H4 (cell line): ENCODE data around the gene PPP6R2. TPM values are rescaled to one million over a fixed set of nuclear protein-coding genes. Genes with fewer than 3 reads are reported as not detected.

Experiments used
- DNase-seq: peaks from one replicate; pipeline ENCODE4 v3.0.0-alpha.2; 2015; ENCODE audit warnings: low spot score
- total RNA-seq: library from RNA; depleted of rRNA; stranded (reverse); fragments of >200 nt; shearing (Covaris generic); gene quantifications from 2 replicates; pipeline ENCODE4 v1.2.3, GENCODE V29; 2014

Gene PPP6R2
- total RNA-seq, 1 experiment from 2014 or later: 22.9 TPM

DNA sequence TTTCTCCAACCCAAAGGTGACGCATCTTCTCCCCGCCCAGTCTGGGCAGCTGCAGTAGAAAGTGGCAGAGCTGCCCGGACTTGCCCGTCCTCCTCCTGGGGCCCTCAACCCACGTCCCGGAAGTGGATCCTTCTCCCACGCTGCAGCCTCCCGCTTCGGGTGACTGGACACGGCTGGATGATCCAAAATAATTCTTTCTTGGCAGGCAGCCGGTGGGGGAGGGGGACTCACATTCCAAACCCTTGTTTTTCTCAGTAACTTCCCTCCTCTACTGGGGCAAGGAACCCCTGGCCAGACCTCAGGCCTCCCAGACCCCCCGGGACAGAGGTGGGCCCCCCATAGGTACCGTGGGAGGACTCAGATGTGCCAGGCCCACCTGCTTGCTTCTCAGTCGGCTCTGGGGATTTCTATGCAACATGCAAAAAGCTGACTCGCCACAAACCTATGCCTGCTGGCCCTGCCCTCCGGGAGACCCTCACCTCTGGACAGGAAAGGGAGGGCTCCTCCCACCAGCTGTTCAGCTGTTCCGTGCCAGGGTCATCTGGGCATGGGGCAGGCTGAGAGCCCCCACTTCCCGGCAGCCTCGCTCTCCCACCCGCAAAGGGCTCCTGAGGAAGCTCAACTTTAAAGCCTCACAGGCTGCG is 37.1 kb upstream of the PPP6R2 start:
- DNase-seq: peak; percentile 93

DNA sequence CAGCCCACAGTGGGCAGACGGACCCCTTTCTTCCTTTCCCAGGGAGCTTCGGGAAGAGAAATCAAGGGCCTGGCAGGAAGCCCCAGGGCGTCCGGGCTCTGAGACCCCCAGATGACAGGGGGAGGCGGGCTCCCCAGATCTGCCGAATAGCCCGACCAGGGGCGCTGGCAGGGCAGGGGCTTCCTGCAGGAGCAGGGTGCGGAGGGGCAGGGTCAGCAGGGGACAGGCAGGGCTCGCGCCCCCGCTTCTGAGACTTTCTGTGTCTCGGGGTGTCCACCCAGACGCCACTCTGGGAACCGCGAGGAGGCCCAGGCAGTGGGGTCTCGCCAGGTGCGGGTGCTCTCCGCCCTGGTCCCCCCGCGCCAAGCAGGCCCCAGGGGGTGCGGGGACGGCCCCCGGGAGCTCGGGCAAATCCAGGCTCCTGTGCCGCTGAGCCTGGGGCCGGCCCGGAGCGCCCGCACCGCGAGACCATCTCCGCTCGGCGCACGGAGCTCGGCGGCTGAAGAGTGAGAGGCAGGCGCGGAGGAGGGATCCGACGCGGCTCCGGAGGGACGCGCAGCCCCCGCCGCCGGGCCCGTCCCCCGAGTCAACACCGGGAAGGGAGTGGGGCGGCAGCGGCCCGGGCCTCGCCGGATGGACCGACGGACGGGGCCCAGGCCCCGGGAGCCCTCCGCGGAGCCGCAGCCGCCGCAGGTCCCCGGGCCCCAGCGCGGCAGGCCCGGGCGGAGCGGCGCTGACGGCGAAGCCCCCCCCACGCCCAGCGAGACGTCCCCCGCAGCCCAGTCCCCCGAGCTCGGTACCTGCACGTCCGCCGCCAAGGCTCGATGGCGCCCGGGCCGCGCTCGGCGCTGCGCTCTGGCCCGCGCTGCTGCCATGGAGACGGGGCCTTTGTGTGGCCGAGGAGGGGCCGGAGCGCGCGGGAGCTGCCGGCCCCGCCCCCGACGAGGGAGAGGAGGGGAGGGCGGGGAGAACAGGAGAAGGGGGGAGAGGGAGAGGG is 36.1 kb upstream of the PPP6R2 start, which contains the start of gene PLXNB2:
Gene PLXNB2 (minus strand): TSS at position 894 of the 997 bp plus-strand sequence. CDS start 17,062 bp downstream, outside the sequence.
- peak; percentile 63 for DNase-seq

GRCh38 chr22:50307890-50308596 is 35.1 kb upstream of the PPP6R2 start:
- no peak for DNase-seq

GRCh38 chr22:50308597-50308935 is 34.6 kb upstream of the PPP6R2 start:
- DNase-seq: no peak

DNA sequence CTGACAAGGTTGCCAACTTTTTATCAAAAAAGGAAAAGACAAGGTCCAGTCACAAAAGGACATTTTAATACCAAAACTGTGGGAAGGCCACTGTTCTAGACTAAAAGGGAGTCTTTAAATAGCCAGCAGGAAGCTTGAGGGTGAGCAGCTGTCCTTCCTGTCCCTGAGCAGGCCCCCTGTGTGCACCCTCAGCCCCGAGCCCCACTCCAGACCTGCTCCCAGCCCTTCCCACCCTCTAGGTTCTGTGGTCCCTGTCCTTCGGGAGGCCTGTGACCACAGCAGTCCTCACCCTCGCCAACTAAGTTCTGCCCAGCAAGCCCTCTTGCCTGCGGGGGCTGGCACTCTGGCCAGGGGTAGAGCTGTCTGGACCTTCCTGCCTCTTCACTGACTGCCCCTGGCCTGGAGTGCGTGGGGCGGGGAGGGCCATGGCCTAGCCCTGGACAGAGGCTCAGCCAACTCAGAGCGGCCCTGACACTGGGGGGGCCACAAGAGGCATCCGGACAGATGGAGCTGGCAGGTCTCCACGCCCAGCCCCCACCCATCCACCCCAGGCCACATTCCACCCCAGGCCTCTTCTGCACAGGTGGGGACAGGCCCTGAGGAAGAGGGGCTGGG is 34.0 kb upstream of the PPP6R2 start:
- no peak for DNase-seq

- DNase-seq: no peak
Measured at GRCh38 chr22:50309601-50309991, 33.5 kb upstream of the PPP6R2 start.

DNA sequence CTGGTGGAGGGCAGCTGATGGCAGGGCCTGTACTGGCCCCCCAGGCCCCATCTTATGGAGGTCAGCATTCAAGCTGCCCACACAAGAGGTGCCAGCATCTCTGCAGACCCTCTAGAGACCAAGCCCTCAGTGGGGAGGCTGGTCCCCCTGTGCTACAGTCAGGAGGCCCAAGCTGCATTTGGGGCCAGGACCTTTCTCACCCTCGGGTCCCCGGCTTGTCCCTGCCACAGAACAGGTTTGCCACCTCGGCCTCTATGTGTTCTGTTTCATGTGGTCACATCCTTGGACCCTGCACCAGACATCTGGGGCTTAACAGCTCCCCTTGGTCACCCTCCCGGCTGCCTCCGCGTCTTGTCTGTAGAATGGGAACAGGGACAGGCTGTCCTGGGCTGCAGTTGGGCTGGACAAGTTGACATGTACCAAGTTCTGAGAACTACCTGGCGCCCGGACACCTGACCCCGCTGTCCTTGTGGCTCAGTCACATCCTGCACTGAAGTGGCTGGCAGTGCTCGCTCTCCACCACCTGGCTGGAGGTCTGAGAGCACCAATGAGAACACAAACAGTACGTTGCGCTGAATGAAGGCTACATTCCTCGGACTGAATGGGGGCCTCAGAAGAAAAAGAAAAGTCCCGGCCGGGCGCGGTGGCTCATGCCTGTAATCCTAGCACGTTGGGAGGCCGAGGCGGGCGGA is 33.0 kb upstream of the PPP6R2 start:
- no peak for DNase-seq

DNA sequence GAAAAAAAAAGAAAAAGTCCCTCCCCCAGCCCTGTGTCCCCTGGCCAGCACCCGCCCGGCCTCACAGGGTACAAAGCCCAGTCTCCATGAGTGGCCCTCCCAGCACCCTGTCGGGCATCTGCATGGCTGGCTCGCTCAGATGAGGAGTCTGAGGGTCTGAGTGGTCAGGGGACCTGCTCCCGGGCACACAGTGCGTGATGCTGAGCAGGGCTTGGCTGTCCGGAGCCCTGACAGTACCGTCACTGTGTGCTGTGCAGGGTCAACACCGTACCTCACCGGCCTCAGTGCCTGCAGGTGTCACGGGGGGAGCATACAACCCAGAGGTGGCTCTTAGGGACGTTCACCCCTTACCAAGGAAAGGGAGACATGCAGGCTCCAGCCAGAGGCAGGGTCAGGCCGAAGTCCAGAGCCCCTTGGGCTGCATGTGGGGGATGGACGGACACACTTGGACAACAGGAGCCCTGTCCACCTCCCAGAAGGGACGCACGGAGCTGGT is 32.1 kb upstream of the PPP6R2 start:
- no peak for DNase-seq

DNA sequence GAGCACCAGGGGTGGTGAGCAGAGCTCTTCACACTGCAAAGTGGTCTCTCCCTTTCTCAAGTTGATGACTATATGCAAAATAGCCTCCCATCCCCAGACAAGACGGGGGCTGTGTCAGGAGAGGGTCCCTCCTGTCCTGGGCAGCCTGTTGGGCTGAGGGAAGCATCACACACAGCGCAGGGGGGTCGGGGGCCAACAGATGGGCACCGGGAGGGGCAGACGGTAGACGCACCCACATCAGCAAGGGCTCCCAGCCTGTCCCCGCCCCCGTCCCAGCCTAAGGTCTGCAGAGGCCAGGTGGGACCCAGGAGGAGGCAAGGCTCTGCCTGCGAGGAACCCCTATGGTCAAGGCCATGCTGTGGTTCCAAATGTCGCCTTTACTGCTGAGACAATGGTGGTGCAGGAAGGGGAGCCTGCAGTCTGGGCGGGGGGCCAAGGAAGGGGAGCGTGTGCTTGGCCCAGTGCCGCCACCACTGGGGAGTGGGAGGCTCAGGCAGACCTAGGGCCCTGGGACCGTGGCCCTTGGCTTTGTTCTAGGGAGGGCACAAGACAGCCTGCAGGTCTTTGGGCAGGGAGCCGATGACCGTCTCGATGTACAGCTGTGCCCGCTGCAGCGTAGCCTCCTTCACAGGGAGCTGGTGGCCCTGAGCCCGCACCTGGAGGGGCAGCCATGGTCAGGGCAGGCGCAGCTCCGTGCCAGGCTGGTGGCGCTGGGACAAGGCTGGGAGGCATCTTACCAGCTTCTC is 31.3 kb upstream of the PPP6R2 start:
- no peak for DNase-seq

GRCh38 chr22:50312371-50312770 is 30.8 kb upstream of the PPP6R2 start:
- no peak for DNase-seq

DNA sequence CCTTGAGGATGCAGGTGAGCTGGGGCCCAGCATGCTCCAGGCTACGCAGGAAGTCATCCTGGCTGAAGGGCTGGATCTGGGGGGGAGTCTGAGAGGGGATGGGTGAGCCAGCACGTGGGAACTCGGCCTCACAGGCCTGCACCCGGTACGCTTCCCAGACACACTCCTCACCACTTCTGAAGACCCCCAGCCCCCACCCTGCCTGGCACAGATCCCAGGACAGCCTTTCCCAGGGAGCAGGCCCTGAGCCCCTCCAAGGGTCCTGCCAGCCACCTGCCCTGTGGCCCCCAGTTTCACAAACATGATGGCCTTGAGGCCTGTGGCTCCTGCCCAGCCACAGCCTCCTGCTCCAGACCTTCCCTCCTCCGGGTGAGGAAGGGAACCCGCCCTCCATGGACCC is 30.1 kb upstream of the PPP6R2 start:
- DNase-seq: no peak

- no peak for DNase-seq
Measured at GRCh38 chr22:50313600-50313999, 29.5 kb upstream of the PPP6R2 start.

- DNase-seq: no peak
Measured at GRCh38 chr22:50314081-50314454, 29.1 kb upstream of the PPP6R2 start.

DNA sequence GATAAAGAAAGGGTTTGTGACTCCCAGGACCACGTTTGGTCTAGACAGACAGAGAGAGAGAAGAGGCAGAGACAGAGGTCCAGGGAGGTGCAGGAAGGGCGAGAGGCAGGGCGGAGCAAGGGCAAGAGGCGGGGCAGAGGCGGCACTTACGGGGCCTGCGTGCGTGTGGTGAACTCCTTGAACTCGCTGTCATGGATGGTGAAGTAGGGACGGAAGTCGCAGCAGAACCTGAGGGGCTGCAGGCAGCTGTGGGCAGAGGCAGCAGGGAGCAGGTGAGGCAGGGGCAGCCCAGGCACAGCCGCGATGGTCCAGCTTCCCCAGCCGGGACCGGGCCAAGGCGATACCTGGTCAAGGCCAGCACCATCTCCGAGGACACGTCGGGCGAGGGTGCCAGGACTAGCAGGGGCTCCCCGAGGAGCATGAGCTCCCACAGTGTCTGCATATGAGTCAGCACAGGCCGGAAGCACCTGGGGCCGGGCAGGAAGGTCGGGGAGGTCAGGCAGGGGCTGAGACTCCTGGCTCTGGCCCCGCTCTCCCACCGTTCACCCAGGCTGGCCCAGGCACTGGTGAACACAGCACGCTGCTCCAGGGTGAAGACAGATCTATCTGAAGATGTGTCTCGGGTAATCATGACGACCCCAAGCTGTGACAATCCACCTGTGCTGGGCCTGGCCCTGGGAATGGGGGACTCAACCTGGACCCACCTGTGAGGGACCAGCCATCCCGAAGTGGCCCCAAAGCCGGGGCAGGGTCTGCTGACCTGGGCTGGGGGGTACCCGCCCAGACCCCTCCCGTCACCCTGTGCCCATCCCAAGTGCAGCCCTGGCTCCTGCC is 28.5 kb upstream of the PPP6R2 start:
- no peak for DNase-seq

DNA sequence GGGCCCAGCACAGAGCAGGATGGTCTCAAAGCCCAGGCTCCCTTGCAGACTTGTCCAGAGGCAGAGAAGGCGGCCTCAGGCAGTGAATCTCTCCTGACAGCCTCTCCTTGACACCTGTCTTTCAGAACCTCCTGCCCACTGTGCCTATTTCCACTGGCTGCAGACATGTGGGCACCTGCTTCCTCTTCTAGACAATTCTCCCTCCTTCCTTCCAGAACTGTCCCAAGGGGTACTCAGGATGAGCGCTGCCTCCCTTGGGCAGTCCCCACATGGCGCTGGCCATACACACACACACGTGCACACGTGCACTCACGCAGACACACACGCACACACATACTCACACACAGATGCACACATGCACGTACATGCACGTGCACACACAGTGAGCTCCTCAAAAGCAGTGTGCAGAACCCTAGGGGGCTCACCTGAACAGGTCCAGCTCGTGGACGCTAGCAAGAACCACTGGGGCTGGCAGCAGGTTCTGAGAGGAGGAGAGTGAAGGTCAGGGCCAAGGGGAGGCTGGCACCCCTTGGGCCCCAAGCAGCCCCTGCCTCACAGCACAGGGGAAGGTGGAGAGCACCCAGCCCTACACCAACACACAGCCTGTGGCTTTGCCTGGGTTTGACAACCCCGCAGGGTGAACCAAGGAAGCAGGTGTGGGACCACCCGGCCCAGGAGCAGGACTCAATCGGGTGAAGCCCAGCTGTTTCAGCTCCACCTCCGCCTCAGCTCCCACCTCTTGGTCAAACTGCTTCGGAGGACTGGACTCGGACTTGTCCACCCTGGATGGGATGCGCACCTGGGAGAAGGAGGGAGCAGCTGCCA is 27.6 kb upstream of the PPP6R2 start:
- no peak for DNase-seq

- no peak for DNase-seq
Measured at GRCh38 chr22:50316114-50317065, 26.7 kb upstream of the PPP6R2 start.

GRCh38 chr22:50317178-50317577 is 25.9 kb upstream of the PPP6R2 start:
- DNase-seq: no peak
